Measurements from ENCODE around the gene CNNM1.

DNA sequence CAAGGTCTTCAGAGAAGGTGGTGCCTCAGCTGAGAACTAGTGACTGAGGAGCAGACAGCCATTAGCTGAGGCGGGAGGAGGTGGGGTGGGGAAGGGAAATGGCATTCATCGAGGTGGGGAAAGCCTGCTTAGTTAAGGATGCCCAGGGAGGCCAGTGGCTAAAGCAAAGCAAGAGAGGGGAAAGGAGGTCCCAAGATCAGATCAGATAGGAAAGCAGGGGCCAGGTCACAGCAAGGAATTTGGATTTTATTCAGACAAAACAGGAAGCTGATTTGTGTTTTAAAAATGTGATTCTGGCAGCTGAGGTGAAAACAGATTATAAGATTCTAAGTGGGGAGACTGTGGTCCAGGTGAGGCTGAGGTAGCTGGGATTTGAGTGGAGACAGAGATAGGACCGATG lies 45.8 kb downstream of the CNNM1 start:
- TF ChIP-seq POLR2A (IDR thresholded peaks at IDR 0.05): no peak
- TF ChIP-seq, protein P1, sequence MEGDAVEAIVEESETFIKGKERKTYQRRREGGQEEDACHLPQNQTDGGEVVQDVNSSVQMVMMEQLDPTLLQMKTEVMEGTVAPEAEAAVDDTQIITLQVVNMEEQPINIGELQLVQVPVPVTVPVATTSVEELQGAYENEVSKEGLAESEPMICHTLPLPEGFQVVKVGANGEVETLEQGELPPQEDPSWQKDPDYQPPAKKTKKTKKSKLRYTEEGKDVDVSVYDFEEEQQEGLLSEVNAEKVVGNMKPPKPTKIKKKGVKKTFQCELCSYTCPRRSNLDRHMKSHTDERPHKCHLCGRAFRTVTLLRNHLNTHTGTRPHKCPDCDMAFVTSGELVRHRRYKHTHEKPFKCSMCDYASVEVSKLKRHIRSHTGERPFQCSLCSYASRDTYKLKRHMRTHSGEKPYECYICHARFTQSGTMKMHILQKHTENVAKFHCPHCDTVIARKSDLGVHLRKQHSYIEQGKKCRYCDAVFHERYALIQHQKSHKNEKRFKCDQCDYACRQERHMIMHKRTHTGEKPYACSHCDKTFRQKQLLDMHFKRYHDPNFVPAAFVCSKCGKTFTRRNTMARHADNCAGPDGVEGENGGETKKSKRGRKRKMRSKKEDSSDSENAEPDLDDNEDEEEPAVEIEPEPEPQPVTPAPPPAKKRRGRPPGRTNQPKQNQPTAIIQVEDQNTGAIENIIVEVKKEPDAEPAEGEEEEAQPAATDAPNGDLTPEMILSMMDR (IDR thresholded peaks at IDR 0.05): no peak
- TF ChIP-seq POLR2AphosphoS5 (IDR thresholded peaks at IDR 0.05): no peak
- no peak for TF ChIP-seq EP300 (IDR thresholded peaks at IDR 0.05)

Data from suprapubic skin (tissue), 4 donors.